Parathyroid adenoma (tissue), 2 donors: ENCODE results near the gene GRK3.

Experiments used
- H2AFZ ChIP-seq: fragments of 300-600 bp; sonication (generic); one replicate; pipeline ENCODE4 v1.7.0; 2017; ENCODE audit warnings: antibody characterized with exemption, mild to moderate bottlenecking
- H3K27ac ChIP-seq: fragments of 300-600 bp; sonication (generic); one replicate; pipeline ENCODE4 v1.7.0; 2017
- H3K27me3 ChIP-seq: fragments of 300-600 bp; sonication (generic); one replicate; pipeline ENCODE4 v1.7.0; 2017; ENCODE audit warnings: low read length; ENCODE audit not compliant: control insufficient read depth, insufficient read depth
- H3K36me3 ChIP-seq: fragments of 300-600 bp; sonication (generic); one replicate; pipeline ENCODE4 v1.7.0; 2017; ENCODE audit warnings: low read length; ENCODE audit not compliant: control insufficient read depth, insufficient read depth
- H3K4me1 ChIP-seq: fragments of 300-600 bp; sonication (generic); one replicate; pipeline ENCODE4 v1.7.0; 2017; ENCODE audit warnings: control low read depth
- H3K4me2 ChIP-seq: fragments of 300-600 bp; sonication (generic); one replicate; pipeline ENCODE4 v1.7.0; 2017; ENCODE audit warnings: low read length
- H3K4me3 ChIP-seq: fragments of 300-600 bp; sonication (generic); one replicate; pipeline ENCODE4 v1.7.0; 2017; ENCODE audit warnings: low read depth, low read length
- H3K79me2 ChIP-seq: fragments of 300-600 bp; sonication (generic); one replicate; pipeline ENCODE4 v1.7.0; 2017; ENCODE audit warnings: control low read depth
- H3K9ac ChIP-seq: fragments of 300-600 bp; sonication (generic); one replicate; pipeline ENCODE4 v1.7.0; 2017; ENCODE audit warnings: mild to moderate bottlenecking
- H3K9me3 ChIP-seq: fragments of 300-600 bp; sonication (generic); one replicate; pipeline ENCODE4 v1.7.0; 2017; ENCODE audit warnings: low read length; ENCODE audit not compliant: control insufficient read depth
- CTCF ChIP-seq: fragments of 300-600 bp; sonication (generic); IDR thresholded peaks from one replicate; pipeline ENCODE4 v1.7.0; 2017; ENCODE audit warnings: antibody characterized with exemption, mild to moderate bottlenecking
- donor health status: primary hyperparathyroidism.

The GRK3 gene

DNA sequence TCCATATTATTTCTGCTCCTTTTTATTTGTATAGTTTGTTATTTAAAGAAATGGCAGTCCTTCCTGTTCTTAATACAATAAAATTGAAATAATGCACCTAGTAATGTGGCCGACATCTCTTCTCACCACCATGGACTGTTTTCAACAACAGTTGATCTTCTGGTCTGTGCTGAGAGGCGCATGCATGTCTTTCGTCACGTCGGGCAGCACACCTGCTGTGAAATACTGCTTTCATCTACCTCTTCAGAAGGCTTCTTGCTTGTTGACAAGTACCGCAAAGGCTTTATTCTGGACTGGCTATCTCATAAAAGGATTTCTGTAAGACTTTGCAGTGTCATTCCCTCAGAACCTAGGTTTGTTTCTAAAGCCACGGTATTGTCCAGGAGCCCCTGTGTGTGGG is 163.6 kb downstream of the GRK3 start:
- Histone ChIP-seq H3K9ac (no peak overlapping the region), H3K27me3 (no peaks in the 10 kb centered on the region), H3K36me3 (no peaks in the 10 kb centered on the region), H3K27ac (no peak overlapping the region), H3K79me2 (no peaks in the 10 kb centered on the region), H3K9me3 (no peaks in the 10 kb centered on the region), H3K4me3 (no peak overlapping the region), H3K4me2 (no peak overlapping the region), H3K4me1 (no peaks in the 10 kb centered on the region), H2AFZ (no peak overlapping the region)
- no peak for TF ChIP-seq CTCF

DNA sequence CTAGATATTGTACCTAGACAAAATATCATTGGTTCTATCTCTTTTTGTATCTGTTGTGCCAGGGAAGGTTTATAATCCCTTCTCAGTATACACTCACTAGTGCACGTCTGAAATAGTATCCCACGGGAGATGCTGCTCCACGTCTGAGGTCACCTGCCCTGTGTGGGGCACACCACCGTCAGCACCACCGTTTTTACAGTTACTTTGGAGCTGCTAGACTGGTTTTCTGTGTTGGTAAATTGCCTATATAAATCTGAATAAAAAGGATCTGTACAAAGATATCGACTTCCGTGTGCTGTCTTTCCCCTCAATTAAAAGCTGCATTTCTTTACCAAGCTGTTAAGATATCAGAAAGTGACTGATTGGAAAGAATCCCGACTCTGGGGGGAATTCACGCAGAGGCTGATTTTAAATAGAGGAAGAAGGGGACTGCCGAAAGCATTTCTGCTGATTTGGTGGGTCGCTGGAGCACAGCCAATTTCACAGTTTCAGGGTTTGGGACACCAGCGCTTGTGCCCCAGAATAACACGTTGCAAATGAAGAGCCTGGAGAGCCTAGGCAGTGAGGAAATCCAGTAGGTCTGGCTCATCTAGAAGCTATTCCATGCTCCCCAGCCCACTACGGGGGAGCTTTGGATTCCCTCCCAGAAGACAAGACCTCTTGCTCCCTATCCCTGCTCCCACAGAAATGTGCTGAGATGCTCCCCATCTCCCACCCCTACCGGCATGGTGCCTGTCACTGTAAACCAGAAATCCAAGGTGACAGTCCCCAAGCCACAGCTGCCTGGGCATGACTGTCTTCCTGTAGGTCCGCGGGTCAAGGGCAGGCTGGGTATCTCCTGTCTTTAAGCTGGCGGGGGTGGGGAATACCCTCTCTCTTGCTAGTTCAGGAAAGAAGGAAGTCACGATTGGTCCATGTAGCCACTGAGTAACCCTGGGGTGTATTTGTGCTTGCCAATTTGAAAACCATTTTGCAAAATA is 164.8 kb downstream of the GRK3 start:
- Histone ChIP-seq H3K36me3 (no peaks in the 10 kb centered on the region), H3K27ac (no peak overlapping the region), H3K9me3 (no peaks in the 10 kb centered on the region), H3K27me3 (no peaks in the 10 kb centered on the region), H3K4me2 (no peak overlapping the region), H3K9ac (no peak overlapping the region), H3K79me2 (no peaks in the 10 kb centered on the region), H3K4me1 (no peaks in the 10 kb centered on the region), H2AFZ (no peak overlapping the region), H3K4me3 (no peak overlapping the region)
- no peak for TF ChIP-seq CTCF

GRCh38 chr22:25735650-25736049 is 171.2 kb downstream of the GRK3 start:
- H3K27me3 ChIP-seq, result no peaks in the 10 kb centered on the region
- TF ChIP-seq CTCF, result no peak
- H3K9me3 ChIP-seq, result no peaks in the 10 kb centered on the region
- H3K4me3 ChIP-seq, result no peak overlapping the region
- H3K4me1 ChIP-seq, result no peaks in the 10 kb centered on the region
- H3K27ac ChIP-seq, result no peak overlapping the region
- H3K4me2 ChIP-seq, result no peak overlapping the region
- H3K79me2 ChIP-seq, result no peaks in the 10 kb centered on the region
- no peaks in the 10 kb centered on the region for H3K36me3 ChIP-seq
- no peak overlapping the region for H2AFZ ChIP-seq
- no peak overlapping the region for H3K9ac ChIP-seq

DNA sequence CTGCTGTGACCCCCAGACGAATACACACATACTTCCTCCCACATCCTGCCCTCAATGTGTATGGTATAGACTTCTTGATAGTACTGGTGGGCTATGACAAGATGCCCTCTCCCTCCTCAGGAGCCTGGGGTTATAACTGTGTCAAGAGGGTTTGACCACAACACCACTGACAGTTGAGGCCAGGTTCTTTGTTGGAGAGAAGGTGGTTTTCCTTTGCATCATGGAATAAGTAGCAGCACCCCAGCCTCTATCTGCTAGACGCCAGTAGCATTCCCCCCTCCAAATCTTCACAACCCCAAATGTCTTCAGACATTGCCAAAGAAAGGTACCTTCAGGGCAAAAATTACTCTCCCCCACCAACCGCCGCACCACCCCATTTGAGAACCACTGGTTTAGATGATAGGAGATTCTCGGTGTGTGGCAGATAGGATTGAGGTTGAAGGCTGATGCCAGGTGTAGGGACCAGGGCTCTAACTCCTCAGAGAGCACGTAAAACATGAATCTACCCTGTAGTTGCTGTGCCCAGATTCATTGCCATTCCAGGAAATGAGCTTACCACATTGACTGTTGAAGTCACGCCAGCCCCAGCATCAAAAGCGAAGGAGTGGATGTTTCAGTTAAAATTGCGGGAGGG is 172.0 kb downstream of the GRK3 start:
- H2AFZ ChIP-seq, result no peak overlapping the region
- H3K4me2 ChIP-seq, result no peak overlapping the region
- H3K36me3 ChIP-seq, result no peaks in the 10 kb centered on the region
- no peak overlapping the region for H3K27ac ChIP-seq
- no peak for TF ChIP-seq CTCF
- no peaks in the 10 kb centered on the region for H3K79me2 ChIP-seq
- no peak overlapping the region for H3K9ac ChIP-seq
- H3K4me1 ChIP-seq, result no peaks in the 10 kb centered on the region
- no peak overlapping the region for H3K4me3 ChIP-seq
- H3K9me3 ChIP-seq, result no peaks in the 10 kb centered on the region
- H3K27me3 ChIP-seq, result no peaks in the 10 kb centered on the region
